Pulmonary artery endothelial cell (primary cell): ENCODE results near the gene SLC25A13. TPM values are rescaled to one million over a fixed set of nuclear protein-coding genes. Genes with fewer than 3 reads are reported as not detected.
"Not testable (repeated sequence)": the region's sequence is repeated elsewhere in the genome, so short reads cannot be mapped to it uniquely, and the experiment has no call there.

Experiments used
- DNase-seq: peaks from one replicate; pipeline ENCODE4 v3.0.0-alpha.2; 2011; ENCODE audit warnings: low read depth, low spot score
- total RNA-seq: library from RNA; depleted of rRNA; stranded (reverse); fragments of >200 nt; gene quantifications from 2 replicates; pipeline ENCODE4 v1.2.3, GENCODE V29; 2014

The SLC25A13 gene
- total RNA-seq, 1 donor from 2014 or later: 20.9 TPM

GRCh38 chr7:96167424-96167823, 154.5 kb downstream of the SLC25A13 start:
- DNase-seq: no peak

DNA sequence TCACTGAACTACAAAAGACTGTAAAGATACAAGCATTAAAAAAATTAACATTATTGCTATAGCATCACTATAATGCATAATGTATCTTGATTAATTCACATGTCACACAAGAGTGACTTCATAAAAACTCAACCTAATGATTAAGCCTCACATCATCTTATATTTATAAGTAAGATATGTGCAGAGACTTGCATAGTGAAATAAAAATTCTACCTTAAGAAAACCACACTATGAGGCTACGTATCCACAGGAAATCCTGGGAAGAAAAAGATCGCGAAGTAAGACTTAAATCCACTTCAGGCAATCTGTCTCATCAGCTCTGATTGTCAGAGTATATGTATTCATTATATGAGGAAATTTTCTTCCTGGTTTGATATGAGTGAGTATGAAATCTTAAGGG, 160.0 kb downstream of the SLC25A13 start:
- no peak for DNase-seq

DNA sequence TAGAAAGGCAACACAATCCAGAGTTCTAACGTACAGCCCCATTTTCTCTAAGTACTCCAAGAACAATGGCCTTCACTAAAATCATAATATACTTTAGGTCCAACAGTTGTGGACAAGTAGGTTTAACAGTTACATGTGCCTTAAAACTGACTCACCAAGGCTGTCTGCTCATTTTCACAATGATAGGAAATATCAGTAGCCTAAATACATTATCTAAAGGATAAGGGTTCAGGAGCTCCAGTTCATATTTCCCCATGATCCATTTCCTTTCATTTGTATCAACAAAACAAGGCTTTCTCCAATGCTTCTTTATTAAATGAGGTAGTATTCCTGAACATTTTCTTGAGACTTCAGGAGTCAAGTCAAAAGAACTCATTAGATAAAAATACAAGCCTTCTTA, 164.0 kb downstream of the SLC25A13 start:
- DNase-seq: peak; percentile 79

- not testable (repeated sequence) for DNase-seq
Measured at GRCh38 chr7:96154506-96154905, 167.4 kb downstream of the SLC25A13 start.

- DNase-seq: no peak
Measured at GRCh38 chr7:96152706-96153105, 169.2 kb downstream of the SLC25A13 start.

DNA sequence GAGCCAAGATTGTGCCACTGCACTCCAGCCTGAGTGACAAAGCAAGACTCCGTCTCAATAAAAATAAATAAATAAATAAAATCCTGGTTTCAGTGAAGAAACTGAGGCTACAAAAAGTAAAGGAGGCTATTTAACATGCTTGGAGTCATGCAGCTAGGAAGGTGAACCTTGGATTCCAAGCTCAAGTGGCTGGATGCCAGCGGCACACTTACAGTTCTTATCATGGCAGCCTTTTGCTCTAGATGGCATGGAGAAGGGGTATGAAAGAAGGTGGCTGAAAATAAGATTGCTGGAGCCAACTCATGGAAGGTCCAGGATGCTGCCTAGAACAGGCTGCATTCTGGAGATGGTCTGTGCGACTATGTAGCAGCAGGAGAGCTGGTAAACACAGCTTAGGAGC, 170.0 kb downstream of the SLC25A13 start:
- DNase-seq: no peak

DNA sequence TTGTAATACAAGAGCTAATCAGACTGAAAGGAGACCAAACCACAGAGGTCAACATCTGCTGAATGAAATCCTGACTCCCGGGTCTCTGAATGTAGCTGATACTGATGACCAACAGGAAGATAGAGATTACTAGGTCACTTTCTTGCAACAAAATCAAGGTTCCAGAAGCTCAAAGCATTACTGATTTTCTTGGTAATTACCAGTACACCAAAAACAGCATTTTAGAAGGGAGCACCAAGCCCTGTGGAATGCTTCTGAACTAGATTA, 177.7 kb downstream of the SLC25A13 start:
- no peak for DNase-seq

DNA sequence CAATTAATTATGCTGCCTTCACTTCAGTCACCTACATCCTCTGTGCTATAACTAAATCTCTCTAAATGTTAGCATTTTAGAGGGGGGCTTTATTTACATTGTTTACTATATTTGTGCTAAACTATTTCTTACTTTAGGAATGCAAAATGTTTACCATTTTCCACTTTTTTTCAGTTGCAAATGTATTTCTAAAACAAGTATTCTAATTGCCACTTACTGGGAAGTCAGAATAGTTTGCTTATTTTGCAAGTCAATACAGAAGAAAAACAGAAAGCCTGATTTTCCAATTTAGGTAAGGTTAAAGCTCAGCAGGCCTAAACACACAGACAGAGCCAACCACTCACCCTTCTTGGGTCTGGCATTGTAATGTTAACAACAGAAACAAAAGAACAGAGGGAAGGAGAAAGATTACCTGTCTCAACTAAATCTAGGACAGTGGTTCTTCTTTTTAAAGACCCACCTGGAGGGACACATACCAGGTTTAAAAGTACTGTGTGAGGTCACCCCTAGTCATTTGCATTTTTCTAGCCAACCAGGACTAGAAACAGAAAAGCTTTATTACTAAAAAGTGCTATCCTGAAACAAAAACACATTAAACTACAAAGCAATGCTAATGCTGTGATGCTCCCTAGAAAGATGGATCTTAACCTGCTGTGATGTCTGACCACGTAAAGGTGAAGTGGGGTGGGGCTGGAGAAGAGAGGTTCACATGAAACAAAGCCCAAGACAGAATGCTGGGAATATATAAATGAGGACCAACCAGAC, 178.2 kb downstream of the SLC25A13 start:
- no peak for DNase-seq

DNA sequence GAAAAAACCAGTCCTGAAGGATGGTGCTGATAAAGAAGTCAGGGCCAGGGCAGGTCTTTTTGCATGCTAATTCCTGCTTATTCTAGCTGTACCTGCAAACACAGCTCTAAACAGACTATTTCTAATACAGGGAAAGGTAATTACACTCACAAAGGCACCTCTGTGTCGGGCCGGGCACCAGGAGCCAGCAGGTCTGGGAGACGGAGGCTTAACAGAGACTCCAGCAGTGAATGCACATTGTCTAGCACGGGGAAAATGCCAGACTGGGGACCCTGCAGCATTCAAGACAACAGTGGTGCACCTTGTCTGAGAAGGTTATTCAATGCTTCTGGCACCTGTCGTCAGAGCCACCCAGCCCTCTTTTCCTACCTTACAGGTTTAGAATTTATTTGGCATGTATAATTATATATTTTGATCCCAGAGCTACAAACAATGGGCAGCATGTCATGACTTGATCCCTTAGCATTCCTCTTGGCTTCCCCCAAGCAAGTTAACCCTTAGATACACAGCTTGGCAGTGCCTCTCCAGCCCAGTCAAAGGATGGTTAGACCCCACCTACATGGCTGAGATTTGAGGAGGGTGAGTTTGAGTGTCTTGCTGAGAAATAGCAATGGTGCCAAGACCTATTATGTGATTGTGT, 185.2 kb downstream of the SLC25A13 start:
- DNase-seq: no peak

DNA sequence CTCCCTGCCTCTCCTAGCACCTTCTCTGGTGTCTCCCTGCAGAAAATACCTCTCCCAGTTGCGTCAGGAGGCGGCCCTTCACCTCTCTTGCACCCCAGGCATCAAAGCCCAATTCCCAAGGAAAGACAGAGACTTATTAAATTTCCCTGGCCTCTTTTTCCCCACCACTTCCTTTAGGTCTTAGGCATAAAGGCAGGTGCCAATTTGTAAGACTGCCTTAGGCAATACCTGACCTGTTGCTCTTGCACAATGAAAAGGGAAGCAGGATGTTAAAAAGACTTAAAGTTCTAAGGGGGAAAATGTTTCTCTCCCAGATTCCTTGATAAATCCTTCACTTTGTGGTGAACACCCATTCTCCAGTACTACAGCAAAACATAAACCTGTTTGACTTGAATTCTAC, 186.7 kb downstream of the SLC25A13 start:
- no peak for DNase-seq

GRCh38 chr7:96131525-96131924, 190.4 kb downstream of the SLC25A13 start:
- no peak for DNase-seq

DNA sequence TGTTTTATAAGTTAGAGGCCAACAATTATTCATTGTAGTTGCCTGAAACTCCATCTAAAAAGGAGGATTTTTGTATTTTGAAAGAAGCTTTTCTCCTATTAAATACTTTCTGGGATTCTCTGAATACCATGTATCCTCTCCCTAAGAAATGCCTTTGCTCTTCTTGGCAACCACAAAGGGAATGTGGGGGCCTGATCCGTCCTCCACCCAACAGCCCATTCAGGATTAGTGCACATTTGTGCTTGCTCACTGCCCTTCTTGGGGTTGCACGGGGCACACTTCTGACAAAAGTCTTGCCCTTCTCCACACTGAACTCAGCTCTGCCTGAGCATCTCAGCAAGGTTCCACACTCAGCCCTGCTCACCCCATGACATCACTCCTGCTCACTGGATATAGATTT, 194.2 kb downstream of the SLC25A13 start:
- DNase-seq: no peak

DNA sequence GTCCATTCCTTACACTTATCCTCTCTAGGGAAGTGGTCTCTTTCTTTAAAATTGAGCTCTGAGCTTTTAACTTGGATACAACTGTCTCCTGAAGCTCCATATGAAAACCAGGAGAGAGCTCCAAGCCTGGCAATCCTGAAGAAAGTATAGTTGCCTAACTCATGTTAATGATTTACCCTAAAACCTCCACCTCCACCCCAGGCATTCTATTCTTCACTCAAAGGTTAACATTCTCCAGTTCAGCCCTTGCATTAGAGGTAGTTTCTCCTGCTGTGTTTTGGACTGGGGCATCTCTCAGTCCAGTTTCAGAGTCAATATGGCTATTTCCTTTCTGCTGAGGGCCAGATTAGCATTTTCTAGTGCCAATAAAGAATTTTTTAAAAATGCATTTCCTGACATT, 195.5 kb downstream of the SLC25A13 start:
- DNase-seq: no peak

GRCh38 chr7:96122746-96123145, 199.2 kb downstream of the SLC25A13 start:
- no peak for DNase-seq

- DNase-seq: no peak
Measured at GRCh38 chr7:96121752-96122151, 200.1 kb downstream of the SLC25A13 start.

DNA sequence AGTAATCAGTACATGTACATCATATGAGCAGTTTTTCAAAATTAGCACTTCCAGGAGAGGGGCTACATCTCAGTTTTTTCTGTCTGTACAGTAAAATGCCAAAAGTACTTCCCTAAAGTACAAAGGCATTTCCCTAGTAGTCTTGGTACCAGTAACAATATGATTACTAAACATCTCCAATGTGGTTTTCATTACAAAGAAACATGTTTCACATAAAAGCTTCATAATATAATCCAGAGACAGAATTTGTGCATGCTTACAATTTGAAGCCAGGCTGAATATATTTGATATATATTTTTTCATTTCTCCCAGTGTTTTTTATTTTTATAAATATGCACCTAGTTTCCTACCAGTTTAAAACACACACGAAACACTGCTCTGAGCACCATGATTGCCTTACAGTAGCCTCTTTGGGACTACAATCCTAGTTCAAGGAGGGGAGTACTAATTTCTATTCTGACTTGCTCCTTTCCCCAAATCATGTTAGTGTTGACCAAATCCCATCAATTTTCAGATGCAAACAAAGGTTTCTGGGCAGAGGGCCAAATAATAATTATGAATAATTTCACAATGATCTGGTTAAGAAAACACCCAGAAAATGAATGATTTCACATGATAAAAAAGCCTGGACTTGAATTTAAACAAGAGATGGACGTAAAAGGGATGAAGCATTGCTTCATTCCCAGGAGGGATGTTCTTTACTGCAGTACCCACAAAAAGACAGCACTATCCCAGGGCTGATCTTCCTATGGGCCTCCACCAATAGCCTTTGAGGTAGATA, 201.3 kb downstream of the SLC25A13 start:
- DNase-seq: no peak

DNA sequence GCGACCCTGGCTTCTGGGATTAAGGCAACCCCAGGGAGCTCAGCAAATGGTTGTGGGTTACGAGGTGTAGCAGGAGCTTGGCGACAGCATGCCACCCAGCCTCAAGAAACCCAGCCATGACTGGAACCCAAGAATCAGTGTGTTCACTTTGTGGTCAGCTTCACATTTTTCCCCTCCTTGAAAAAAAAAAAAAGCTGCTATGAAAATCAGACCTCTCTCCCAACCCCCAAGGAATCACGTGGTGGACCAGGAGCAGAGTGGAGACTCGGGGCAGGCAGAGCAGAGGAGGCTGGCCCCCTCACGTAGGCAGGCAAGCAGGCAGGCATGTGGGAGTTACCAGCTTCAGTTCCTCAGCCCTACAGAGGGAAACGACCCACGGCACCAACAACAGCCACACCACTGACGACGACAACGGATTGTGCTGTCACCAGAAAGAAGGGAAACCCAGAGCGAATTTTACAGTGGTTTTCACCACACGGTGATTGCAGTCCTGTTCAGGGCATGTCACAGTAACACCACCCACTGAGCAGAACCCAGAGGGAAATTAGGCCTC, 203.4 kb downstream of the SLC25A13 start:
- no peak for DNase-seq

DNA sequence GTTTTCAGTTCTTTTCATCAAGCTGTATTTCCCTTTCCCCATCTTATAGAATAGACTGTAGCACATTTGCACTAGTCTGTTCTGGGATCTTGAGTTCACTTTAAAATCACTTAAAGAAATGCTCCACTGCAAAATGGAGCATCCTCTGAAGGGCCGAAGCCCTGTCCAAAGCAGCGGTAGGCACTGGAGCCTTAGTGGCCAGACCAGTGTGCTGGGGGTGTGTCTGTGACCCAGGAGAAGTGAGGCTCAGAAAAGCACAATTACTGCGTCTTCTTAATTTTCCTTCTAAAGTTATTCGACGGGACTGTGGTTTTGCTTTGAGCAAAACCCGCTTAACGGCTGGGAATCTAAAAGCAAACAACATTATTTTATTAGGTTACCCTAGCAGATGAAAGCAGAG, 205.7 kb downstream of the SLC25A13 start:
- no peak for DNase-seq

DNA sequence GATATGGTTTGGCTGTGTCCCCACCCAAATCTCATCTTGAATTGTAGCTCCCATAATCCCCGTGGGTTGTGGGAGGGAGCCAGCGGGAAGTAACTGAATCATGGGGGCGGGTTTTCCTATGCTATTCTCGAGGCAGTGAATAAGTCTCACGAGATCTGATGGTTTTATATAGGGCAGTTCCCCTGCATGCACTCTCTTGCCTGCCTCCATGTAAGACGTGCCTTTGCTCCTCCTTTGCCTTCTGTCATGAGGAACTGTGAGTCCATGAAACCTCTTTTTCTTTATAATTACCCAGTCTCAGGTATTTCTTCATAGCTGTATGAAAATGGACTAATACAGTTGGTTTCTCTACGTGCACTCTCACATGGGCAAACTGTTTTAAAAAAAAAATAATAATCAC, 207.7 kb downstream of the SLC25A13 start:
- no peak for DNase-seq

- DNase-seq: no peak
Measured at GRCh38 chr7:96111405-96111804, 210.5 kb downstream of the SLC25A13 start.

GRCh38 chr7:96104984-96105383, 216.9 kb downstream of the SLC25A13 start:
- DNase-seq: no peak

- DNase-seq: no peak
Measured at GRCh38 chr7:96102096-96102811, 219.6 kb downstream of the SLC25A13 start.
